HUDEP-2 (cell line): ENCODE results near the gene PELI2.

Experiments used
- DNase-seq, 76 experiments: peaks; one replicate each; lab custom pipeline; 2025; ENCODE audit not compliant: unreplicated experiment in 76 of 76; lab: John Stamatoyannopoulos, UW

The PELI2 gene

GRCh38 chr14:56284641-56285040 is 166.4 kb downstream of the PELI2 start:
- DNase-seq, result no peak

DNA sequence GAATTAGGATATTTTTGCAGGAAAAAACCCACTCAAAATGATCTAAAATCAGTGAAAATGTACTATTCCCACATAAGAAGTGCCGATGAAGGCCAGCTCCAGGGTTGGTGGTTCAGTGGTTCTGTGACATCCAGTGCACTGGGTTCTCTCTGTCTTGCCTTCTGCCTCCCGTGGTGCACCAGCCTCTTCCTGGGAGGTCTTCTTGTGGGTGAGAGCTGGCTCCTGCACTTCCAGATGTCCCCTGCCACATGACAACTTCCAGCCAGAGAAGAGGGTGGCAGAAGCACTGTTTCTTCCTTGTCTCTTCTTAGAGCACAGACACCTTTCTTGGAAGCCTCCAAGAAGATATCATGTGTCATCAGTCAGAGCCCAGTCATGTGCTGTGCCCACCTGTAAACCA is 170.9 kb downstream of the PELI2 start:
- DNase-seq, result no peak

- DNase-seq, result no peak
Measured at GRCh38 chr14:56290195-56290594, 172.0 kb downstream of the PELI2 start.

- DNase-seq, result no peak
Measured at GRCh38 chr14:56292970-56293369, 174.8 kb downstream of the PELI2 start.

- no peak for DNase-seq
Measured at GRCh38 chr14:56293506-56293905, 175.3 kb downstream of the PELI2 start.

GRCh38 chr14:56294128-56294527 is 175.9 kb downstream of the PELI2 start:
- no peak for DNase-seq

DNA sequence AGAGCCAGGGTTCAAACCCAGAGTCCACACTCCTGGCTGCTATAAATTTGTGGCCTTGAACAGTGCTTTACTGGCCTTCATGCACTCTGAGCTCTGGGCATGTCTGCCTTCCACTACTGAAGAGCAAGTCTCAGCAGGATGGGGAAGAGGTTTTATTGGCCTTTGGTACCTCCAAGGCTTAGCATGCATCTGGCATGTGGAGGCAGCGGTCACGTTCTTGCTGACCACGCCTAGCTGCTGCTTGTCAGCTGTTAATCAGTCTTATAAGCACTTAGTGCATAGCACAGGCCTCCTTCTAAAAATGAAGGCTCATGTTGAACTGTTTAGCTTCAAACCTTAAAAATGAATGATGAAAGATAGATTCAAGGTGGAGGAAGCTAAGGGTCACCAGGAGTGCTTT is 177.5 kb downstream of the PELI2 start:
- peak in 1 of 76 experiments; percentile 2 for DNase-seq

- DNase-seq, result no peak
Measured at GRCh38 chr14:56297449-56297848, 179.2 kb downstream of the PELI2 start.

GRCh38 chr14:56299306-56299984 is 181.2 kb downstream of the PELI2 start:
- no peak for DNase-seq

DNA sequence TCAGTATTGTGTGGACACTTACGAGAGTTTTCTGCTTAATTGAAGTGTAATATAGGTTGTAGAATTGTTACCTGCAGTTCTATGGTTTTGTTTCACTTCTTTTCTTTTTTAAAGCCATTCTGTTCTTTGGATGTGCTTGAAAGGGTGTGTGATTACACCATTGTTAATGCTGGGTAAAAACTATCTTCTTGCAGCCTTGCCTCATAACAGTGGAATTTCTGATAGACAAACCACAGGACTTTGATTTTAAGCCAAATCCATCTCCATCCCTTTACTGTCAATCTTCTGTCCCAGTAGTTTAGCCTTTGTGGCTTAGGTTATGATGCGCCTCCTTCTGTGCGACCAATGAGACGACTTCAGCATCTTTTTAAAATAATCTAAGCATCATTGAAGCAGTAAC is 182.3 kb downstream of the PELI2 start:
- no peak for DNase-seq

GRCh38 chr14:56304456-56304855 is 186.2 kb downstream of the PELI2 start:
- no peak for DNase-seq

- no peak for DNase-seq
Measured at GRCh38 chr14:56309198-56309597, 191.0 kb downstream of the PELI2 start.

DNA sequence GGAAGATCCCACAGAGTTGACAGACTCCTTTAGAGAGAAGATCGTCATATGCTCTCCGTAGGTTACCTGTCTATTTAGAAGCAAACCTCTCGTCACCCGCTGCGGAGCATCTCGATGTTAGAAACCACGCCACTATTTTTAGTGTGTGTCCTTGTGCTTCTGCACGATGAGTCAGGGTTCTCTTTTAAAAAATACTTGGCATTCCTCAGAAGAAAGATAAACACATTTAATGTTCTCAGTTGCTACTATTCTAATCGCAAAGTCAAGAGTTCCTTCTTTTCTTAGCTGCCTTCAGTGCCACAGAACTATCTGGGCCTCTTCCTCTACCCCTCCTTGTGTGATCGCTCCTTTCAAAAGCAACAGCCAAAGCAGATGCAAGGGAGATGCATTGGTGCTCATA is 192.4 kb downstream of the PELI2 start:
- DNase-seq, result no peak

- no peak for DNase-seq
Measured at GRCh38 chr14:56313789-56314188, 195.6 kb downstream of the PELI2 start.

DNA sequence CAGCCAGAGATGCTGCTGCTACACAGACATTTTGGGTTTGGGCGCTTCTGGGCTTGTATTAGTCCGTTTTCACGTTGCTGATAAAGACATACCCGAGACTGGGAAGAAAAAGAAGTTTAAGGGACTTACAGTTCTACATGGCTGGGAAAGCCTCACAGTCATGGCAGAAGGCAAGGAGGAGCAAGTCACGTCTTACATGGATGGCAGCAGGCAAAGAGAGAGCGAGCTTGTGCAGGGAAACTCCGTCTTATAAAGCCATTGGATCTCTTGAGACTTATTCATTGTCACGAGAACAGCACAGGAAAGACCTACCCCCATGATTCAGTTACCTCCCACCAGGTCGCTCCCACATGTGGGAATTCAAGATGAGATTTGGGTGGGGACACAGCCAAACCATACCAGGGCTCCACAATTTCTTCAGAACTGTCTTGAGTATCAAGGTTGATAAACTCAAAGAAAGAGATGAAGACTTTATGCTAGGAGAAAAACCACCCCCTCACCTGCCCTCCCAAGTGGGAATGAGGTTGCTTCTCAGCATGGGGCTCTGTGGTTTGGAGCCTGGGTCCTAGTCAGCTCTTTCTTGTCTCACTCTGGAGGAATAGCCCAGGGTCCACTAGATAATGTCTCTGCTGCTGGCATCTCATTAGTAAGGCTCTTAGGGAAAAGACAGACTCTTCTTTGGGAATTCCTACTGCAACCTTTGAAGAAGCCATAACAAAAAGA is 200.3 kb downstream of the PELI2 start:
- DNase-seq, result no peak

- no peak for DNase-seq
Measured at GRCh38 chr14:56321861-56322260, 203.7 kb downstream of the PELI2 start.

DNA sequence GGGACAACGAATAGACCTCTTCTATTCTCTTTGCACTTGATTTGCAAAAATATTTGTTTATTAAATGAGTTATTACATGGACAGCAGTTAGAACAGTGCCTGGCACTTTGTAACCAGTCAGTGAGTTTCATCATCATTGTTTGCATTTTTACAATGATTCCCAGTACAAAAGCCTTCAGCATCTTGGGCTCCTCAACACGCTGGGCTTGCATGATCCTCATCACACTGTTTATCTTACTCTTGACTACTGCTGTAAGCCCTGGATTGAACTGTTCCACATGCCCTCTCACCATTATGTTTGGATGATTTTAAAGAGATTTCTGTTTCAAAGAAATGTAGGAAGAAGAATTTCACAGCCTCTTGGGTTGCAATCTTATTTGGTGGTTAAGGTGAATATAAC is 204.3 kb downstream of the PELI2 start:
- no peak for DNase-seq

GRCh38 chr14:56324454-56324853 is 206.2 kb downstream of the PELI2 start:
- no peak for DNase-seq

DNA sequence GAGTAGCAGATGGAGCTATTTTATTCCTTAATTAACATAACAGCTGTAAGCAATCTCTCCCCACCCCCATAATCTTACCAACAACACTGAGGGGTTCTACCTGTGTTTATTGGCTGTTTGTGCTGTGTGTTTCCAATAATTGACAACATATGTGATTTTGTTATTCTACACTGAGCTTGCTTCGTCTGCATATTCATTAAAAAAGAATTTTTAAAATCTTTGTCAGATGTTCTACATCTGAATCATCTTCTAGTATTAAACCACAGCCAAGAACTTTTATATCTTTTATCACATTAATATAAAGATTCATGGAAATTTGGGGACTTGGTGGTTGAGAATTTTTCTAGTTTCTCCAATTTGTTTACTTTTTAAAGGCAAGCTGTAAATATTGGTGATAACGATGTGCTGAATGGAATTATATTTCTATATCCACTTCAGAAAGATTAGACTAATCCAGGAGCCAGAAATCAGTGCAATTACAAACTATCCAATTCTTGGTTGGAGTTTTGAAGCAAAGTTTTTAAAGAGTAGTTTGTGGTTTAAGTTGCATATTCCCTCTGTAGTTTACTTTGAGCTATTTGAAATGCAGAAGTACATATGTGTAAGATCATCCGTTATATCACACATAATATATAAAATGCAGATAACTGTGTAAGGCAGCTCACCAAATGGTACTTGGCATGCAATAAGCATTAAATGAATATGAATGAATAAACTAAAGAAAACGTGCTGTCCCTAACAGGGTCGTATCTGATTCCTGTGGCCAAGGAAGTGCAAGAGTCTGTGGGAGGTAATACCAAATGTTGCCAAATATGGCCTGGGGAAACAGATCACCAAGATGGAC is 206.9 kb downstream of the PELI2 start:
- no peak for DNase-seq

- DNase-seq, result no peak
Measured at GRCh38 chr14:56328021-56328420, 209.8 kb downstream of the PELI2 start.

DNA sequence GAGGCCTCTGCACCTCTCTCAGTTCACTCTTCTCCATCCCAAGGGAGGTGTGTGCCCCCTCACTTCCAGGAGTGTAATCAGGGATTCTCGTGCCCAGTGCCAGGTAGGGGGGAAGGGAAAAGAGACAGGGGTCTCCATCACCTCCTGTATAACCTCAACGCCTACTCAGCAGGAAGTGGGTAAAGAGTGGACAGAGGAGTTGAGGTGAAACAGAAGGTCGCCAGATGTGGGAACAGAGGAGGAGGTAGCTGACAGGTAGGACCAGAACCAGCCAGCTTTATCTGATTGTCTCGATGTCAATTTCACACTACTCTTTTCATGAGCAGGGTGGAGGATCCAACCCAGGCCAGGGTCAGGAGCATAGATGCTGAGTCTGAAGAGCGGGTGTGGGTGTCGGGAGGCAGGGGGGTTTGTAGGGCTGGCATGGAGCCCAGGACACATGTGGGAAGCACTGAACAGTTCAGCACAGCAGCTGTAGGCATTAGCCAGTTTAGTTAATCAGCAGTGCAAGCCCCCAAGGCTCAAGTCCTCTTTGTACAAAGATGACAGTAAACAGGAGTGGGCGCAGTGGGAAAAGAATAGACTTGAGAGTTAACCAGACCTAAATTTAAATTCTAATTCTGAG is 213.5 kb downstream of the PELI2 start:
- DNase-seq, result no peak
